ENCODE measurements around the gene EDEM1. TPM values are rescaled to one million over a fixed set of nuclear protein-coding genes. Genes with fewer than 3 reads are reported as not detected.

The EDEM1 gene
- total RNA-seq, 2 donors from 2014 or later, result 8.1 to 11.2 TPM

- H3K4me1 ChIP-seq, result no peaks in the 10 kb centered on the region
- no peaks in the 10 kb centered on the region for H3K27me3 ChIP-seq
- DNase-seq (ENCODE audit: low spot score), result no peak
- TF ChIP-seq CTCF (IDR thresholded peaks at IDR 0.05), result no peak
- H3K27ac ChIP-seq, result no peak overlapping the region
- no peak overlapping the region for H3K4me3 ChIP-seq
- peaks cover 32% of the 10 kb centered on the region for H3K36me3 ChIP-seq
- H3K9me3 ChIP-seq, result no peaks in the 10 kb centered on the region
Observed at GRCh38 chr3:5218815-5219214, 31.3 kb downstream of the EDEM1 start.

GRCh38 chr3:5219216-5219615 lies 31.7 kb downstream of the EDEM1 start:
- Histone ChIP-seq H3K27ac (no peak overlapping the region), H3K36me3 (peaks cover 28% of the 10 kb centered on the region), H3K27me3 (no peaks in the 10 kb centered on the region), H3K4me1 (no peaks in the 10 kb centered on the region), H3K9me3 (no peaks in the 10 kb centered on the region), H3K4me3 (no peak overlapping the region)
- DNase-seq (ENCODE audit: low spot score), result no peak
- TF ChIP-seq CTCF (IDR thresholded peaks at IDR 0.05), result no peak

GRCh38 chr3:5220193-5220592 lies 32.7 kb downstream of the EDEM1 start:
- no peak for TF ChIP-seq CTCF (IDR thresholded peaks at IDR 0.05)
- Histone ChIP-seq H3K4me1 (no peaks in the 10 kb centered on the region), H3K36me3 (peaks cover 19% of the 10 kb centered on the region), H3K27ac (no peak overlapping the region), H3K9me3 (no peaks in the 10 kb centered on the region), H3K4me3 (no peak overlapping the region), H3K27me3 (no peaks in the 10 kb centered on the region)
- no peak for DNase-seq (ENCODE audit: low spot score)

- Histone ChIP-seq H3K4me1 (no peaks in the 10 kb centered on the region), H3K4me3 (no peak overlapping the region), H3K27me3 (no peaks in the 10 kb centered on the region), H3K36me3 (peaks cover 13% of the 10 kb centered on the region), H3K9me3 (no peaks in the 10 kb centered on the region), H3K27ac (no peak overlapping the region)
- TF ChIP-seq CTCF (IDR thresholded peaks at IDR 0.05), result no peak
- DNase-seq (ENCODE audit: low spot score), result no peak
Observed at GRCh38 chr3:5220667-5221431, 33.3 kb downstream of the EDEM1 start.

GRCh38 chr3:5221701-5222100 lies 34.2 kb downstream of the EDEM1 start:
- no peaks in the 10 kb centered on the region for H3K9me3 ChIP-seq
- peaks cover 6% of the 10 kb centered on the region for H3K36me3 ChIP-seq
- no peak for TF ChIP-seq CTCF (IDR thresholded peaks at IDR 0.05)
- H3K27me3 ChIP-seq, result no peaks in the 10 kb centered on the region
- H3K4me1 ChIP-seq, result no peaks in the 10 kb centered on the region
- no peak overlapping the region for H3K4me3 ChIP-seq
- no peak for DNase-seq (ENCODE audit: low spot score)
- no peak overlapping the region for H3K27ac ChIP-seq

Measured in right atrium auricular region (tissue), 2 donors.